Lung microvascular endothelial cell (primary cell): ENCODE data around the gene TMEM196. TPM values are rescaled to one million over a fixed set of nuclear protein-coding genes. Genes with fewer than 3 reads are reported as not detected.
"Not testable (repeated sequence)": the region's sequence is repeated elsewhere in the genome, so short reads cannot be mapped to it uniquely, and the experiment has no call there.

ENCODE experiments used
- DNase-seq, 2 donors: peaks; one replicate each; pipeline versions ENCODE4 v3.0.0 to v3.0.0-alpha.2; 2010; ENCODE audit warnings: low read depth in 2 of 2
- total RNA-seq: library from RNA; depleted of rRNA; stranded (reverse); fragments of >200 nt; gene quantifications from 2 replicates; pipeline ENCODE4 v1.2.1, GENCODE V29; 2014

TMEM196 gene
- total RNA-seq, 1 donor from 2014 or later = not detected

- peak; percentile 26 to 48 for DNase-seq
Observed at GRCh38 chr7:19707240-19707639, 66.2 kb downstream of the TMEM196 start.

GRCh38 chr7:19705663-19706062, 67.8 kb downstream of the TMEM196 start:
- DNase-seq = no peak

GRCh38 chr7:19701471-19701870, 71.9 kb downstream of the TMEM196 start:
- no peak for DNase-seq

GRCh38 chr7:19700936-19701335, 72.5 kb downstream of the TMEM196 start:
- DNase-seq = no peak

- no peak for DNase-seq
Observed at GRCh38 chr7:19698331-19698730, 75.1 kb downstream of the TMEM196 start.

GRCh38 chr7:19696926-19697325, 76.5 kb downstream of the TMEM196 start:
- DNase-seq = no peak

GRCh38 chr7:19692111-19692828, 81.1 kb downstream of the TMEM196 start:
- no peak for DNase-seq

- DNase-seq = no peak
Observed at GRCh38 chr7:19690736-19691135, 82.7 kb downstream of the TMEM196 start.

- not testable (repeated sequence) for DNase-seq
Observed at GRCh38 chr7:19689130-19689529, 84.3 kb downstream of the TMEM196 start.

- DNase-seq = no peak
Observed at GRCh38 chr7:19681596-19681995, 91.8 kb downstream of the TMEM196 start.

GRCh38 chr7:19677180-19677579, 96.2 kb downstream of the TMEM196 start:
- no peak for DNase-seq

- no peak for DNase-seq
Observed at GRCh38 chr7:19675816-19676215, 97.6 kb downstream of the TMEM196 start.

GRCh38 chr7:19674266-19674960, 99.0 kb downstream of the TMEM196 start:
- no peak for DNase-seq

GRCh38 chr7:19670806-19671205, 102.6 kb downstream of the TMEM196 start:
- DNase-seq = no peak

Other genes with a start within 250 kb of the TMEM196 start
- 15.5 and 20.0 TPM in 2 replicates for gene POLR1F, start 64.6 kb downstream of the TMEM196 start, total RNA-seq